ENCODE results near the gene ZNF780A. TPM values are rescaled to one million over a fixed set of nuclear protein-coding genes. Genes with fewer than 3 reads are reported as not detected.

ZNF780A gene
- total and polyA plus RNA-seq, 2 of the 13 experiments (the other 11 are each of a cell fraction or from before 2014, with no cell fraction given) = 13.5 to 22.7 TPM

- TF ChIP-seq, protein P1, sequence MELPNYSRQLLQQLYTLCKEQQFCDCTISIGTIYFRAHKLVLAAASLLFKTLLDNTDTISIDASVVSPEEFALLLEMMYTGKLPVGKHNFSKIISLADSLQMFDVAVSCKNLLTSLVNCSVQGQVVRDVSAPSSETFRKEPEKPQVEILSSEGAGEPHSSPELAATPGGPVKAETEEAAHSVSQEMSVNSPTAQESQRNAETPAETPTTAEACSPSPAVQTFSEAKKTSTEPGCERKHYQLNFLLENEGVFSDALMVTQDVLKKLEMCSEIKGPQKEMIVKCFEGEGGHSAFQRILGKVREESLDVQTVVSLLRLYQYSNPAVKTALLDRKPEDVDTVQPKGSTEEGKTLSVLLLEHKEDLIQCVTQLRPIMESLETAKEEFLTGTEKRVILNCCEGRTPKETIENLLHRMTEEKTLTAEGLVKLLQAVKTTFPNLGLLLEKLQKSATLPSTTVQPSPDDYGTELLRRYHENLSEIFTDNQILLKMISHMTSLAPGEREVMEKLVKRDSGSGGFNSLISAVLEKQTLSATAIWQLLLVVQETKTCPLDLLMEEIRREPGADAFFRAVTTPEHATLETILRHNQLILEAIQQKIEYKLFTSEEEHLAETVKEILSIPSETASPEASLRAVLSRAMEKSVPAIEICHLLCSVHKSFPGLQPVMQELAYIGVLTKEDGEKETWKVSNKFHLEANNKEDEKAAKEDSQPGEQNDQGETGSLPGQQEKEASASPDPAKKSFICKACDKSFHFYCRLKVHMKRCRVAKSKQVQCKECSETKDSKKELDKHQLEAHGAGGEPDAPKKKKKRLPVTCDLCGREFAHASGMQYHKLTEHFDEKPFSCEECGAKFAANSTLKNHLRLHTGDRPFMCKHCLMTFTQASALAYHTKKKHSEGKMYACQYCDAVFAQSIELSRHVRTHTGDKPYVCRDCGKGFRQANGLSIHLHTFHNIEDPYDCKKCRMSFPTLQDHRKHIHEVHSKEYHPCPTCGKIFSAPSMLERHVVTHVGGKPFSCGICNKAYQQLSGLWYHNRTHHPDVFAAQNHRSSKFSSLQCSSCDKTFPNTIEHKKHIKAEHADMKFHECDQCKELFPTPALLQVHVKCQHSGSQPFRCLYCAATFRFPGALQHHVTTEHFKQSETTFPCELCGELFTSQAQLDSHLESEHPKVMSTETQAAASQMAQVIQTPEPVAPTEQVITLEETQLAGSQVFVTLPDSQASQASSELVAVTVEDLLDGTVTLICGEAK (IDR thresholded peaks at IDR 0.05) = peak; percentile 50
- TF ChIP-seq, protein P1 (CRISPR knock-in tag; IDR thresholded peaks at IDR 0.05) = no peak
- TF ChIP-seq FOXA1 (IDR thresholded peaks at IDR 0.05) (no peak), FOXA1 (CRISPR knock-in tag; IDR thresholded peaks at IDR 0.05) (peak; percentile 30; the same call in 1 of the 2 replicates), HMG20A (CRISPR knock-in tag; IDR thresholded peaks at IDR 0.05; ENCODE audit: borderline replicate concordance) (peak; percentile 43; the same call in 1 of the 2 replicates), PPARG (CRISPR knock-in tag; conservative IDR thresholded peaks at IDR 0.05) (peak; percentile 57; the same call in 1 of the 2 replicates), FLYWCH1 (CRISPR knock-in tag; IDR thresholded peaks at IDR 0.05) (no peak), FOXA3 (CRISPR knock-in tag; IDR thresholded peaks at IDR 0.05) (peak; percentile 47; the same call in 1 of the 2 replicates), NR2C2 (CRISPR knock-in tag; IDR thresholded peaks at IDR 0.05; ENCODE audit: borderline replicate concordance) (peak; percentile 54; the same call in 1 of the 2 replicates), SOX5 (CRISPR knock-in tag; IDR thresholded peaks at IDR 0.05; ENCODE audit: borderline replicate concordance) (peak; percentile 39; the same call in 1 of the 2 replicates), ZFP36L2 (CRISPR knock-in tag; IDR thresholded peaks at IDR 0.05) (no peak), SP2 (CRISPR knock-in tag; IDR thresholded peaks at IDR 0.05) (no peak), HDAC2 (CRISPR knock-in tag; IDR thresholded peaks at IDR 0.05) (peak; percentile 14; the same call in 1 of the 2 replicates), ZNF138 (CRISPR knock-in tag; IDR thresholded peaks at IDR 0.05; ENCODE audit: low read depth) (no peak), SOX13 (IDR thresholded peaks at IDR 0.05) (no peak), SOX13 (CRISPR knock-in tag; conservative IDR thresholded peaks at IDR 0.05 in 1 of 2, IDR thresholded peaks at IDR 0.05 in 1 of 2) (peak in 1 of 2 experiments; percentile 77; a peak in 2 of 4 replicates), SP5 (CRISPR knock-in tag; IDR thresholded peaks at IDR 0.05; ENCODE audit: borderline replicate concordance, low read depth) (peak; percentile 77), NR2F1 (CRISPR knock-in tag; IDR thresholded peaks at IDR 0.05) (peak in 1 of 2 experiments; percentile 61; a peak in 1 of 4 replicates), MED1 (CRISPR knock-in tag; IDR thresholded peaks at IDR 0.05) (peak; percentile 36; the same call in 1 of the 2 replicates), ZNF263 (CRISPR knock-in tag; IDR thresholded peaks at IDR 0.05) (0 out of 2 replicates have a peak, but pooled peaks have one; percentile 23)
- TF ChIP-seq, protein P2, sequence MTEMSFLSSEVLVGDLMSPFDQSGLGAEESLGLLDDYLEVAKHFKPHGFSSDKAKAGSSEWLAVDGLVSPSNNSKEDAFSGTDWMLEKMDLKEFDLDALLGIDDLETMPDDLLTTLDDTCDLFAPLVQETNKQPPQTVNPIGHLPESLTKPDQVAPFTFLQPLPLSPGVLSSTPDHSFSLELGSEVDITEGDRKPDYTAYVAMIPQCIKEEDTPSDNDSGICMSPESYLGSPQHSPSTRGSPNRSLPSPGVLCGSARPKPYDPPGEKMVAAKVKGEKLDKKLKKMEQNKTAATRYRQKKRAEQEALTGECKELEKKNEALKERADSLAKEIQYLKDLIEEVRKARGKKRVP (CRISPR knock-in tag; IDR thresholded peaks at IDR 0.05) = peak in 1 of 2 experiments; percentile 47; a peak in 1 of 4 replicates
- TF ChIP-seq, protein P3, sequence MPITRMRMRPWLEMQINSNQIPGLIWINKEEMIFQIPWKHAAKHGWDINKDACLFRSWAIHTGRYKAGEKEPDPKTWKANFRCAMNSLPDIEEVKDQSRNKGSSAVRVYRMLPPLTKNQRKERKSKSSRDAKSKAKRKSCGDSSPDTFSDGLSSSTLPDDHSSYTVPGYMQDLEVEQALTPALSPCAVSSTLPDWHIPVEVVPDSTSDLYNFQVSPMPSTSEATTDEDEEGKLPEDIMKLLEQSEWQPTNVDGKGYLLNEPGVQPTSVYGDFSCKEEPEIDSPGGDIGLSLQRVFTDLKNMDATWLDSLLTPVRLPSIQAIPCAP (CRISPR knock-in tag; IDR thresholded peaks at IDR 0.05; ENCODE audit: low read depth) = no peak
Measured at GRCh38 chr19:40119380-40119779, 28.6 kb upstream of the ZNF780A start (continued).
